Activated CD4-positive, alpha-beta T cell treated with anti-CD3 and anti-CD28 coated beads, Interleukin-2, Interleukin-4, amounts not matched to agents 100 ng/mL and 50 ng/mL, durations not matched to agents 16 hours and 8 hours (primary cell): ENCODE measurements around the gene CNOT1.

Source experiments
- DNase-seq: peaks from one replicate; pipeline ENCODE4 v3.0.0-alpha.2; 2020; ENCODE audit warnings: low spot score

CNOT1 gene

GRCh38 chr16:58485184-58485887 lies 144.3 kb downstream of the CNOT1 start:
- DNase-seq = no peak

DNA sequence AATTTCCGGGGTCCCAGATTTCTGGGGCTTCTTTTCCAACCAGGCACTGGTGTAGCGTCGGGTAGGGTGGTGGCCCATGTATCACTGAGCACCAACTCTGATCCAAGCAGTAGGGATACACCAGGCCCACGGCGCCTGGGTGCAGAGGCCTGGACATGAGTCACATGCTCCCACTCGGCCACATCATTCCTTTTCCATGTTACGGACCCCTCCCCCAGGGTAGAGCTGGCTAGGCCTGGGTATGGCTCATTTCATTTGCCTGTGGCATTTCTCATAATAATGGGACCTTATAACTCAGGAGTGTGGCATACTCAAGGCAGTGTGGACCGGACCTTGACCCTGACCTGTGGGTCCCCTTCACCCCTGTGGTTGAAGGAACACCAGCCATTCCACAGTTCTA lies 147.7 kb downstream of the CNOT1 start:
- no peak for DNase-seq

GRCh38 chr16:58481226-58481869 lies 148.3 kb downstream of the CNOT1 start:
- no peak for DNase-seq

- no peak for DNase-seq
Measured at GRCh38 chr16:58478427-58478826, 151.2 kb downstream of the CNOT1 start.

- no peak for DNase-seq
Measured at GRCh38 chr16:58476791-58477190, 152.8 kb downstream of the CNOT1 start.

DNA sequence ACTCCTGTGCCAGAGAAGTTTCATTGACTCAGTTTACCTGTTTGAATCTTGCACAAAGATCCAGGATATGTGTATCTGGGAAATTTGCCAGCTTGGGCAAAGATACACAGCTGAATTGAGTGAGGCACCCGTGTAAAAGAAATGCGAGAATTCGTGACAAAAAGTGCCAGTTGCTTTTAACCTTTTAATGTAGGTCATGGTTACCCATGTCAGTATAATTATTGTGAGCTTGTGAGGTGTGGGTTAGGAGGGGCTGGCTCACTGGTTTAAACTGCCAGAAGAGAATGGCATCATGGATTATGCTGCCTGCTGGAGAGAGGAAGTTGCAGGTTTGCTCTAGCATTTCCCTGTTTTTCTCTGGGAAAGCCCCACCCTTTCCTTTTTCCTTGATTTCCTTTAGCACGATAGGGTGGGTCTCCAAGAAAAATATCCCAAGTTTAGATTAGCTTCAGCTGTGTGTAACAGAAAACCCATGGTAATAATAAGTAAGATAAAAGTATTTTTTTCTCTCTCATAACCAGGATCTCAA lies 154.5 kb downstream of the CNOT1 start:
- no peak for DNase-seq

- no peak for DNase-seq
Measured at GRCh38 chr16:58474296-58474695, 155.3 kb downstream of the CNOT1 start.

- no peak for DNase-seq
Measured at GRCh38 chr16:58472827-58473226, 156.8 kb downstream of the CNOT1 start.

DNA sequence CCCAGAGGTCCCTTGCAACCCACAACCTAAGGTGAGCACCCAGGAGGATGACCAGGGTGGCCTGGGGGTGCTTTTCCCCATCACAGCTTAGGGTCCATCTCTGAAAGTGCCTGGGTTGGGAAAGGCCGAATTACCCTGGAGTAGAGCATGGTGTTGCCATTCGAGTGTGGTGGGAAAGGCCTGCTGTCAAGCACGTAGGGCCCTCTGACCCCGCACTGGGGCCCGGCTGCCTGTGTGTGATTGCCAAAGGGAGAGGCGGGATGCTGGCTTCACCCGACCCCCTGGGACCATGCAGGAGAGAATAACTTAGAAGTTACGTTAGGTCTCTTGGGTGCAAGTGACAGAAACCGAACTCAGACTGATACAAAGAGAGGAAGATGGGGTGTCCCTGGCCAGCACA lies 157.4 kb downstream of the CNOT1 start:
- no peak for DNase-seq

GRCh38 chr16:58471209-58471975 lies 158.2 kb downstream of the CNOT1 start:
- no peak for DNase-seq
